Glutamatergic neuron (in vitro differentiated cells): ENCODE measurements around the gene MPP4. TPM values are rescaled to one million over a fixed set of nuclear protein-coding genes. Genes with fewer than 3 reads are reported as not detected.

Source experiments
- DNase-seq: peaks from one replicate; pipeline ENCODE4 v3.0.0; 2022
- H3K27ac Mint-ChIP-seq: one replicate; pipeline ENCODE4 v1.8.0; 2020; ENCODE audit warnings: mild to moderate bottlenecking, mixed read lengths, inconsistent platforms; ENCODE audit not compliant: unreplicated experiment
- H3K27me3 Mint-ChIP-seq: one replicate; pipeline ENCODE4 v1.8.0; 2020; ENCODE audit warnings: mild to moderate bottlenecking, moderate library complexity, mixed read lengths, inconsistent platforms; ENCODE audit not compliant: unreplicated experiment
- H3K36me3 Mint-ChIP-seq: one replicate; pipeline ENCODE4 v1.8.0; 2020; ENCODE audit warnings: mild to moderate bottlenecking, mixed read lengths, inconsistent platforms; ENCODE audit not compliant: unreplicated experiment
- H3K4me1 Mint-ChIP-seq: one replicate; pipeline ENCODE4 v1.8.0; 2020; ENCODE audit warnings: mild to moderate bottlenecking, low read depth, mixed read lengths, inconsistent platforms; ENCODE audit not compliant: unreplicated experiment
- H3K4me3 Mint-ChIP-seq: one replicate; pipeline ENCODE4 v1.8.0; 2020; ENCODE audit warnings: mild to moderate bottlenecking, mixed read lengths, inconsistent platforms; ENCODE audit not compliant: unreplicated experiment
- H3K9me3 Mint-ChIP-seq: one replicate; pipeline ENCODE4 v1.8.0; 2020; ENCODE audit warnings: mild to moderate bottlenecking, moderate library complexity, mixed read lengths, inconsistent platforms; ENCODE audit not compliant: unreplicated experiment
- CTCF ChIP-seq: fragments of 200-600 bp; sonication (generic); IDR thresholded peaks from one replicate; pipeline ENCODE4 v1.5.0; 2021; ENCODE audit not compliant: partially characterized antibody, unreplicated experiment
- total RNA-seq: library from RNA; stranded (reverse); fragmentation: NEBNext Ultra II Directional; extraction: Animal tissue kit (Norgen Biotek cat#: 25700); gene quantifications from one replicate; pipeline ENCODE4 v1.2.1, GENCODE V29; 2021; ENCODE audit not compliant: unreplicated experiment

The MPP4 gene
- total RNA-seq, 1 donor from 2014 or later = 0.25 TPM

DNA sequence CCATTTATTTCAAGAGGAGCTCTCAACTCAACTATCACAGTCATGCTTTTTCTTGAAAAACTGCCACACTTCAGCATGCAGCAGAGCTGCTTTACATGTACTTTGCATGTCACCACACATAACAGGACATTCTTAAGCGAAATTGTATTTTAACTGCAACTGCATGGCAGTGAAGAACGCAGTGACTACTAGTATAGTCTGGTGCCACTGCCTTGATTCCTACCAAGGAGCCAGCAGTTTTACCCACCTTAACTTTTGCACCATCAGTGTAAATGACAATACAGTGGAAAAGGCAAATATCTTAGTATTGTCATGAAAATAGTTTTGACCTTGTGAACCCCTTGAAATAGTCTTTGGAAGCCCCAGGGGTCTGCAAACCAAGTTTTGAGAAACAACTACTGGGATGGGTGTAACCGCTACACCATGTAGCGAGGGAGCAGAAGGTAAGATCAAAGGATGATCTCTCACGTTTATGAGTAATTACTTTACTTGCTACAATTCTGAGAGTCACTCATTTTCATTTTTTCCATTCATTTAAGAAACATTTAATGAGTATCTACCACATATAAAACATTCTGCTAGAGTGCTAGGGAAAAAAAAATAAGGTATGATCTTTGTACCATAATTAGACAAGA is 32.3 kb upstream of the MPP4 start:
- no peak overlapping the region for H3K27ac Mint-ChIP-seq
- no peak overlapping the region for H3K4me3 Mint-ChIP-seq
- no peak for TF ChIP-seq CTCF
- H3K9me3 Mint-ChIP-seq = no peaks in the 10 kb centered on the region
- no peaks in the 10 kb centered on the region for H3K27me3 Mint-ChIP-seq
- H3K4me1 Mint-ChIP-seq = no peaks in the 10 kb centered on the region
- DNase-seq = no peak
- no peaks in the 10 kb centered on the region for H3K36me3 Mint-ChIP-seq

DNA sequence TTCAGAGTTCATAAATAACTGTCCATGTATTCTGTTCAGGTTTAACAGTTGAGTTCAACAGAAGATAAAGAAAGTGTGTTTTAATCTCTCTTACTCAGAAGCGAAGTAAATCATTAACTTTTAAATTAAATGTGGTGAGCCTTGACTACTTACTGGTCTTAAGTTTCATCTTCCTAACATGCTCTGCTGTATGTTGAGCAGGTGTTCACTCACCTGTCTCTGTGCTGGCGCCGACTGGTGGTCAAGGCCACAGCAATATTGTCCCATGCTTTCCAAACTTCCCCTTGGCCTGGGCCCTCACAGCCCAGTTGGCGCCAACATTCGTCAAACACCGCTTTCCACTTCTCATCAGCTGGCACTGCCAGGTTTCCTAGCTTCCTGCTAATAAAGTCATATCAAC is 17.0 kb upstream of the MPP4 start:
- DNase-seq = no peak
- Mint-ChIP-seq H3K4me1 (no peaks in the 10 kb centered on the region), H3K36me3 (peaks cover 10% of the 10 kb centered on the region), H3K27me3 (no peaks in the 10 kb centered on the region), H3K9me3 (peaks cover 2% of the 10 kb centered on the region), H3K27ac (no peak overlapping the region), H3K4me3 (no peak overlapping the region)
- TF ChIP-seq CTCF = no peak

GRCh38 chr2:201712726-201713125 is 14.3 kb upstream of the MPP4 start:
- Mint-ChIP-seq H3K9me3 (no peaks in the 10 kb centered on the region), H3K27me3 (no peaks in the 10 kb centered on the region), H3K27ac (no peak overlapping the region), H3K36me3 (peaks cover 6% of the 10 kb centered on the region), H3K4me1 (no peaks in the 10 kb centered on the region), H3K4me3 (no peak overlapping the region)
- TF ChIP-seq CTCF = no peak
- DNase-seq = no peak

DNA sequence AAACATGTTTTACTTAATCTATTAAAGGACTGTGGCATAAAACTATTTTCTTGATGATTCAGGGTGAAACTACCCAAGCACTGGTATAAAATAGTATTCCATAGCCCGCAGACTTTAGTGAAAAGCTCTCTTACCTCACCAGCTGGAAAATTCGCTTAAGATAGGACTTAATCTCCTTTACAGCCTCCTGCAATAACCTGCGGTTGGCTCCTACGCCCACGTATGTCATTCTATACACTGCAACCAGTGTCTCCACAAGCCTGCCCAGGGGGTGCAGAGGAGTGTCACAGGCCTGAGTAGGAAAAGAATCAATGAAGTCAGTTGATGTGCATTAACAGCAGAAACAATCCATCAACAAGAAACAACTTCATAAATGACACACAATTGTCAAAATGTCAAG is 11.3 kb upstream of the MPP4 start:
- no peak overlapping the region for H3K4me3 Mint-ChIP-seq
- H3K36me3 Mint-ChIP-seq = no peaks in the 10 kb centered on the region
- H3K27me3 Mint-ChIP-seq = no peaks in the 10 kb centered on the region
- no peak for TF ChIP-seq CTCF
- no peaks in the 10 kb centered on the region for H3K4me1 Mint-ChIP-seq
- H3K9me3 Mint-ChIP-seq = no peaks in the 10 kb centered on the region
- H3K27ac Mint-ChIP-seq = no peak overlapping the region
- no peak for DNase-seq

DNA sequence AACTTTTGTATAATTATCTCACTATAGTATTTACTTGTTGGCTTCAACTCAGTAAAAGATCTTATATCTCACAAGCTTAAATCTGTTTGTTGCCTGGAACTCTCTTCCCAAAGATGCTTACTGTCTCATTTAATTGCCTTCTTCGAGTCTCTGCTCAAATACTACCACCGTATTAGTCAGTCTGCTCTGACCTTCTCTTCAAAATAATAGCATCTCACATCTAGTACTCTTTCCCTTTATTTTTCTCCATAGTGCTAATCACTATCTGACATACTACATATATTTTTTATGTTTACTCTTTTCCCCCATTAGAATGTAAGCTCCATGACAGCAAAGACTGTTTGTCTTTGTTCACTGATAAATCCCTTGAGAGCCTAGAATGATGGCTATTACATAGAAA is 10.6 kb upstream of the MPP4 start:
- no peaks in the 10 kb centered on the region for H3K4me1 Mint-ChIP-seq
- H3K9me3 Mint-ChIP-seq = no peaks in the 10 kb centered on the region
- H3K4me3 Mint-ChIP-seq = no peak overlapping the region
- H3K27ac Mint-ChIP-seq = no peak overlapping the region
- TF ChIP-seq CTCF = no peak
- no peaks in the 10 kb centered on the region for H3K27me3 Mint-ChIP-seq
- H3K36me3 Mint-ChIP-seq = no peaks in the 10 kb centered on the region
- DNase-seq = no peak
